ENCODE measurements around the gene CFAP97D1.
"Not testable (repeated sequence)": the region's sequence is repeated elsewhere in the genome, so short reads cannot be mapped to it uniquely, and the experiment has no call there.

CFAP97D1 gene

GRCh38 chr17:43768943-43769342 lies 11.3 kb upstream of the CFAP97D1 start:
- FAIRE-seq, result no peak

- no peak for FAIRE-seq
These were observed 10.8 kb upstream of the CFAP97D1 start for GRCh38 chr17:43769426-43769825.

- FAIRE-seq, result no peak
These were observed 10.4 kb upstream of the CFAP97D1 start for GRCh38 chr17:43769859-43770258.

- no peak for FAIRE-seq
These were observed 9.3 kb upstream of the CFAP97D1 start for GRCh38 chr17:43770957-43771356.

- FAIRE-seq, result no peak
These were observed 8.8 kb upstream of the CFAP97D1 start for GRCh38 chr17:43771463-43771862.

GRCh38 chr17:43772877-43773648 lies 7.2 kb upstream of the CFAP97D1 start:
- no peak for FAIRE-seq

GRCh38 chr17:43774304-43775250 lies 5.7 kb upstream of the CFAP97D1 start:
- FAIRE-seq, result no peak

- FAIRE-seq, result no peak
These were observed 1.7 kb upstream of the CFAP97D1 start, which contains the start of gene DUSP3 for GRCh38 chr17:43778337-43779144. Gene DUSP3, minus strand, starts transcription at chr17:43778977. Its CDS starts 53 bp downstream, at chr17:43778924.

GRCh38 chr17:43779145-43780125 lies 800 bp upstream of the CFAP97D1 start:
- no peak for FAIRE-seq

- no peak for FAIRE-seq
These were observed 2.9 kb downstream of the CFAP97D1 start for GRCh38 chr17:43782913-43783680.

GRCh38 chr17:43784068-43784467 lies 3.8 kb downstream of the CFAP97D1 start:
- FAIRE-seq, result no peak

- no peak for FAIRE-seq
These were observed 4.4 kb downstream of the CFAP97D1 start for GRCh38 chr17:43784628-43785101.

- no peak for FAIRE-seq
These were observed 7.5 kb downstream of the CFAP97D1 start for GRCh38 chr17:43787728-43788127.

GRCh38 chr17:43788540-43788939 lies 8.3 kb downstream of the CFAP97D1 start:
- FAIRE-seq, result no peak

- no peak for FAIRE-seq
These were observed 9.2 kb downstream of the CFAP97D1 start for GRCh38 chr17:43789482-43789881.

- no peak for FAIRE-seq
These were observed 10.2 kb downstream of the CFAP97D1 start for GRCh38 chr17:43790311-43790940.

- FAIRE-seq, result peak; percentile 42
These were observed 11.4 kb downstream of the CFAP97D1 start for GRCh38 chr17:43791589-43791988.

GRCh38 chr17:43792668-43793067 lies 12.4 kb downstream of the CFAP97D1 start:
- not testable (repeated sequence) for FAIRE-seq

- not testable (repeated sequence) for FAIRE-seq
These were observed 17.8 kb downstream of the CFAP97D1 start for GRCh38 chr17:43798024-43798423.

- no peak for FAIRE-seq
These were observed 18.8 kb downstream of the CFAP97D1 start for GRCh38 chr17:43799047-43799446.
